NCI-H2196 (cell line): ENCODE measurements around the gene SLIT3.
"Not testable (repeated sequence)": the region's sequence is repeated elsewhere in the genome, so short reads cannot be mapped to it uniquely, and the experiment has no call there.

Source experiments
- DNase-seq: peaks from one replicate; lab custom pipeline; 2025; ENCODE audit not compliant: unreplicated experiment; lab: John Stamatoyannopoulos, UW

SLIT3 gene

DNA sequence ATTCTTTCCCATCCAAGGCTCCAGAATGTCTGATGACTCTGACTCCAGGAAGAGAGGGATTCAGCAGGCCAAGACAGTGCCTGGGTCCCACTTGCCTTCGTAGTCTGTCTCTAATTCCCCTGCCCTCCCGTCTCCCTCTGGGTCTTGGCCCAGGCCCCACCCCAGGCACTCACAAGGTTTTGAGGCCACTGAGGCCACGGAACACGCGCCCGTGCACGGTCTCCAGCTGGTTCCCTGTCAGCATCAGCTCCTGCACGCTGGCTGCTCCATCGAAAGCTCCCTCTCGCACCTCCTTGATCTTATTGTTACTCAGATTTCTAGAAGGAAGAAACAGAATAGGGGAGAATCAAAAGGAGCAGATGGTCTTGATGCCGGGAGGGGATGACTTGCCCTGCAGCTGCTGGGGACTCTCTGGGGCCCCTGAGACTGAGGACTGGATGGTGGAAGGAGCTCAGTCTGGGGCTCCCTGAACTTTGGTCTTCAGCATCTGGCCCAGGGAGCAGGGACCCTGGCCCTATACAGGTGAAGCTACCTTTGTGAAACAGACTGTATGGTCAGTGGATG lies 547.2 kb downstream of the SLIT3 start:
- DNase-seq: no peak

DNA sequence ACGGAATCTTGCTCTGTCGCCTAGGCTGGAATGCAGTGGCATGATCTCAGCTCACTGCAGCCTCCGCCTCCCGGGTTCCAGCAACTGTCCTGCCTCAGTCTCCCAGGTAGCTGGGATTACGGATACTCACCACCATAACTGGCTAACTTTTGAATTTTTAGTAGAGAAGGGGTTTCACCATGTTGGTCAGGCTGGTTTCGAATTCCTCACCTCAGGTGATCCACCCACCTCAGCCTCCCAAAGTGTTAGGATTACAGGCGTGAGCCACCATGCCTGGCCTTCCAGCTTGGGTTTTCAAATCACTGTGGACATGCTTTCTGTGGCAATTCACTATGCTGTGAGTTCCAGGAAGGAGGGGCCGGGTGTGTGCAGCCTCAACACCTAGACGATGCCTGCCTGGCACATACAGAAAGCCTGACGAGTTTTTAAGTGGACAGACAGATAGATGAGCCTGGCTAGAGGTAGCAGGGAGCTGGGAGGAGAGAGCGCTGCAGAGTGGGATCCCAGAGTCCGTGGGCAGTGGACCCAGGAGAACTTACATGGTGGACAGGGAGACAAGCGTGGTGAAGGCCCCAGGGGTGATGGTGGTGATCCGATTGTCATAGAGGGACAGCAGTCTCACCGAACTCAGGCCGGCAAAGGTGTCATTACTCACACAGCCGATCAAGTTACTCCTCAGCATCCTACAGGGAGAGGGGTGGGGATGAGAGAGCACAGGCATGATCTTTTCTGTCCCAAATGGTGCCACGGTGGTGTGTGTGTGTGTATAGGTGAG lies 548.3 kb downstream of the SLIT3 start:
- DNase-seq: no peak

DNA sequence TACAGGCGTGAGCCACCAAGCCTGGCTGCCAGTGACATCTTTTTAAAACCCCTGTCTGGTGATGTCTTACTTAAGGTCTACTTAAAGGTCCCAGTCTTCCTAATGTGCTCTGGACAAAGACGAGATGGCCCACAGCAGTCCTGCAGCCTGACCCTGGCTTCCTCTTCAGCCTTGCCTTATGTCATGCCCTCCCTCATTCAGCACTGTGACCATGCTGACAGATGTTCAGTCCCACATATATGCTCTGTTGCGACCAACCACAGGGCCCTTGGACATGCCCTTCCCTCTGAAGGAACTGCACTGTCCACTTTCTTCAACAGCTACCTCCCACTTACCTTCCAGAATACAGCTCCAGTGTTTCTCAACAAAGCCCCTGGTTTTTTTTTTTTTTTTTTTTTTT lies 548.9 kb downstream of the SLIT3 start:
- no peak for DNase-seq

DNA sequence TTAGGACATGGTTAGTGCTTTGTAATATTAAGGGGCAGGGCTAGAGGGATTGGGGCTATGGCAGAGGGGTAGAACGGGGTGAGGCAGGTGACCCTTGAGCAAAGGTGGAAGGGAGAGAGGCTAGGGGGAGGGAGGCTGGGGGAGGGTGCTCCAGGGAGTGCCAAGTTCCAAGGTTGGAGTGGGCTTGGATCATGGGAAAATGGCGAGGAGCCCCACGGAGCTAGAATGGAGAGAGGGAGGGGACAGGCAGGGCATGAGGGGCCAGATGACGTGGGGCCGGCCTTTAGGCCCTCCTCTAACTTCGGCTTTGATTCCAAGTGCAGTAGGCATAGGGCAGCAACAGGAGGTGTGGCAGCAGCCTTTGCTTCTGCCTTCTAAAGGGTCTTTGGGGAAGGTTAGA lies 550.0 kb downstream of the SLIT3 start:
- DNase-seq: no peak

DNA sequence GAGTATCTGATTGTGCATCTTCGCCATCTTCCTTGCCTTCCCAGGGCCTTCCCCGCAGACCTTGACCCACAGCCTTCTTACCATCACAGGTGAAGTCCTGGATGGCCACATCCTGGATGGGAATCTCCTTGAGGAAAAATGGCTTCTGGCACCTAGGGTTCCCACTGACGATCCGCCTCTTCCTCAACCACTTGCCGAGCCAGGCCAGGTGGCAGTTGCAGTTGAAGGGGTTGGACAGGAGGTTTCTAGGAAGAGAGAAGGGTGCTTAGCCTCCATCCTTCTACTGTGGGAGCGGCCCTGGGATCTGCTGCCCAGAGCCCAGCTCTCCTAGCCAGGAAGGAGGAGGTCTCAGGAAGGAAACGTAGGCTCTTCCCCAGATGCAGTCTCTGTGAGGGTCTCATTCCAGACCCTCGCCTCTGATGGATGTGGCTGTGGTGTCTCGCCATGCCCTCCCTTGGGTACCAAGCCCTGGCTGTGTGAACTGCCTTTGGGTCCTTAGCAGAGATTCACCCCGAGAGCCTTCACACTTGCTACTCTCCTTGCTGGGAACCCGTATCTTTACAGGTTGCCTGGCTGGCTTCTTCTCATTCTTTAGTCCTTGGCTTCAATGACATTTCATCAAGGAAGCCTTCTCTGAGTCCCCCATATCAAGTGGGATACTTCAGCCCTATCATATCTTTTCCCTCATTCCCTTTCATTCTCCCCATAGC lies 551.4 kb downstream of the SLIT3 start:
- no peak for DNase-seq

DNA sequence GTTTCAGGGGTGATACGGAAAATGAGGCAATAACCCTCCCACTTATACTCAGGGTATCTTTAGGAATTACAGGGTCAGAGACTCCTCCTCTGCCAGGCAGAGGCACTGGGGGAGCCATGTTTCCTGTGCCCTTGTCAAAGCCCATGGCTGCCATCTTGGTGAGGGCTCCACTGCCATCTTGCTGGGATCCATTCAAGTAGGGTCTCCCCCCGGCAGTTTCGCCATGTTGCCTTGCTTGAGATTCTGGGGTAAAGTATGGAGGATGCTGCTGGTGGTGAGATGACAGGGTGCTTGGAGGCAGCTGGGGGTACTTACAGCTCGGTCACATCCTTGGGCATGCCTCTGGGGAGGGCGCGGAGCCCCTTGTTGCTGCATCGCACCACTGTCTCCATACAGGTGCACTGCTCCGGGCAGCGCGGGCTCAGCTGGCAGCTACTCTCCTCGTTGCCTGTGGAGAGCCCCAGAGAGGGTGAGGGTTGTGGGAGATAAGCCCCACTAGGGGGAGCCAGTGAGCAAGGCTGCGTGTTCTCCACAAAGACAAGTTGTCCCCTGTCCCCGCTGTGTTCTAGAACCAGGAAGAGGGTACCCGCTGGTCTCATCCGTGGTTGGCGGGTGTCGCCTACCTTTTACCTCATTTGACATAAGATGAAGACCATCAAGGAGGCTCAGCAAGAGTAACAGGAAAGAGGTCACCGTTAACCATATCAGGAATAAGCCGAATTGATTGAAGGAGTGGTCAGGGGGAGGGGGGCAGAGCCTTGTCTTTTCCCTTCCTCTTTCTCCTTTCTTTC lies 552.8 kb downstream of the SLIT3 start:
- DNase-seq: no peak

DNA sequence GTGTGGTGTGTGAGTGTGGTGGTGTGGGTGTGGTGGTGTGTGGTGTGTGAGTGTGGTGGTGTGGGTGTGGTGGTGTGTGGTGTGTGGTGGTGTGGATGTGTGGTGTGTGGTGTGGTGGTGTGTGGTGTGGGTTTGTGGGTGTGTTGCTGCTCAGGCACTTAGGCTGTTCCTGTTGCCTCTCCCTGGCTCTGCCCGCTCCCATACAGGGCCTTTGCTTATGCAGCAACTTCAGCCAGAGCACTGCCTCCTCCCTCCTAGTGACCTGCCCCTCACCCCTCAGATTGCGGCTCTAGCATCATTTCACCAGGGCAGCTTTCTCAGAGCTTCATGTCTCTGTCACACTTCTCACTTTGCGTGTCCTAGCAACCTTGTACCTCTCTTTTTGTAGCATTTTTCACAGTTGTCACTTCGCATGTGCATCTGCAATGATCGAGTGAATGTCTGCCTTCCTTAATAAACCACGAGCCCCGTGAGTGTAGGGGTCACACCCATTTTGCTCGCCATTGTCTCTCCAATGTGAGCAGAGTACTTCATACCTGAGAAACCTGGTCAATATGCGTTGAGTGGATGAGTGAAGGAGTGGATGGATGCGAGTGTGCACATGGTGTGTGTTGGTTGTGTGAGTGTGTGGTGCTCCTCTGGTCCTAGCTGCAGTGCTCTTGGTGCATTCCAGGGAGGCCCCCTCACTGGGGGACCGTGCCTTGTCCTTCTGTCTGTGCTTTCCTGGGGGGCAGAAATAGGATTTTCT lies 553.9 kb downstream of the SLIT3 start:
- DNase-seq: no peak

DNA sequence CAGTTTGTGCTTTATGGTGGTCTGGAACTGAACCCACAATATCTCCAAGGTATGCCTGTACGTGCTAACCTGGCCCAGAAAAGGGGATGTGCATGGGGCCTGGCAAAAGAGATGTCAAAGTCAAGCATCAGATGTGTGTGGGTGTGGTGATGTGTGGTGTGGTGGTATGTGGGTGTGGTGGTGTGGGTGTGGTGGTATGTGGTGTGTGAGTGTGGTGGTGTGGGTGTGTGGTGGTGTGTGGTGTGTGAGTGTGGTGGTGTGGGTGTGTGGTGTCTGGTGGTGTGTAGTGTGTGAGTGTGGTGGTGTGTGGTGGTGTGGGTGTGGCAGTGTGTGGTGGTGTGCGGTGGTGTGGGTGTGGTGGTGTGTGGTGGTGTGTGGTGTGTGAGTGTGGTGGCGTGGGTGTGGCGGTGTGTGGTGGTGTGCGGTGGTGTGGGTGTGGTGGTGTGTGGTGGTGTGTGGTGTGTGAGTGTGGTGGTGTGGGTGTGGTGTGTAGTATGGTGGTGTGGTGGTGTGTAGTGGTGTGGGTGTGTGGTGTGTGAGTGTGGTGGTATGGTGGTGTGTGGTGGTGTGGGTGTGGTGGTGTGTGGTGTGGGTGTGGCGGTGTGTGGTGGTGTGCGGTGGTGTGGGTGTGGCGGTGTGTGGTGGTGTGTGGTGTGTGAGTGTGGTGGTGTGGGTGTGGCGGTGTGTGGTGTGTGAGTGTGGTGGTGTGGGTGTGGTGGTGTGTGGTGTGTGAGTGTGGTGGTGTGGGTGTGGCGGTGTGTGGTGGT lies 554.6 kb downstream of the SLIT3 start:
- DNase-seq: not testable (repeated sequence)

DNA sequence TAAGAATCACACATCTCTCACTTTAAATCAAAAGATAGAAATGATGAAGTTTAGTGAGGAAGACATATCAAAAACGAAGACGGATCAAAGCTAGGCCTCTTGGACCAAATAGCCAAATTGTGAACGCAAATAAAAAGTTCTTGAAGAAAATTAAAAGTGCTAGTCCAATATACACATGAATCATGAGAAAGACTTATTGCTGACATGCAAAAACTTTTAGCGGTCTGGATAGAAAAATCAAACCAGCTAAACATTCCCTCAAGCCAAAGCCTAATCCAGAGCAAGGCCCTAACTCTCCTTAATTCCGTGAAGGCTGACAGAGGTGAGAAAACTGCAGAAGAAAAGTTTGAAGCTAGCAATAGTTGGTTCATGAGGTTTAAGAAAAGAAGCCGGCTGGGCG lies 557.3 kb downstream of the SLIT3 start:
- no peak for DNase-seq

DNA sequence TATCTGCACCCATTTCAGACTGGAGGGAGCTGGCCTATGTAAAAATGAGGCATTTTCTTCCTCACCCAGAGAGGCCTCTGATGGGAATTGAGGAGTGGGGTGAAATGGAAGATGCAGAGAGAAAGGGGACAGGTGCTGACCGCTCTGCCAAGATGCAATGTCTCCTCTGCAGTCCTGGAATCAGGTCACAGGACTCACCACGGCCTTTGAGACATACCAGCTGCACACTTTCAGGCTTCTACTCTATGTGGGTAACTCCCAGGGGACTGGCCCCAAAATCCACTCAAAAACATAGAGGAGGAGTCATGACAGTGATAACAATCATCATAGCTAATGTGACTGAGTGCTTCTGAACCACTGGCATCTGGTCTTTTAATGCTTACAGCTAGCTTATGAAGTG lies 558.6 kb downstream of the SLIT3 start:
- not testable (repeated sequence) for DNase-seq

DNA sequence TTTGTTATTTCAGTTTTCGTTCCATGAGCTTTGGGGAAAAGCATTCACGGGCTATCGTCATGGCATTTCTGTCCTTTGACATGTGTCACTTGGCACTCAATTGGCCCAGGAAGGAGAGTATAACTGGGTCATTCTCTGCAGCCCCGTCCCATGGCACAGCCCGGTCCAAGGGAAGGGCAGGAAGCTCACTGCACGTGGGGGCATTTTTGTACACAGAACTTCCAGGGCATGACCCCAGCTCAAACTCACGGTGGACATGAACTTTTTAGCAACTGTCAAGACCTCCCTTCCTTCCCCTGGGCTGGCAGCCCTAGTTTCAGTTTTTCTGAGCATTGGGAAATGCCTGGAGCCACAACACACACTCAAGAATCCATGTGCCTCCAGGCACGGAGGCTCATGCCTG lies 560.1 kb downstream of the SLIT3 start:
- no peak for DNase-seq

DNA sequence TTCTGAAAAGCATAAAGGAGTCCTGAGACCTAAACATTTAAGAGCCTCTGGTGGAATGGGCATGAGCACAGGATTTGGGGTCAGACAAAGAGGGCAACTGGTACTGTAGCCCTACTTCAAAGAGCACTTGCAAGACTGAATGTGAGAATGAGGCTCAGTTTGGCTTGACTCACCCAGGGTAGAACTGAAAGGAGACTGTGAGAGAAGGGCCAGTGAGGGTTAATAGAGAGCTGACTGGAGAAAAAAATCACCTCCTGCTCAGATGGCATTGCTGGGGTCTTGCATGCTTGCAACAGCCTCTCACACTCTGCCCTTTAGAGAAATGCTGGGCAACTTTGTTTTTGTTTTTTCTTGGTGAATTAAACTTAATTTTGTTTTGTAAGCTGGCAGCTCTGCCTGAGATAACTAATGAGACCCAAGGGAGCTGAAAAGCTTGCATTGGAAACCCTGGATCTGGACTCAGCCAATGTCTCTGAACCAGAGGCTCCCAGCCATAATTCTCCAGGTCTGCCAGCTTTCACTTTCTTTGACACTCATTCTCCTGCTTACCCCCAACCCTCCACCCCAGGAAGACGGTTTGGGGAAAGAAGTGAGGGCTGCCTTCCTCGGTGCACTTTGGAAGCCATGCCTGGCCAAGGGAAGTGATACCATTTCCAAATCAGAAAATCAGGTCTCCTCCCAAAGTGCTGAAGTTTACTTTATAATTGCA lies 560.7 kb downstream of the SLIT3 start:
- DNase-seq: no peak

DNA sequence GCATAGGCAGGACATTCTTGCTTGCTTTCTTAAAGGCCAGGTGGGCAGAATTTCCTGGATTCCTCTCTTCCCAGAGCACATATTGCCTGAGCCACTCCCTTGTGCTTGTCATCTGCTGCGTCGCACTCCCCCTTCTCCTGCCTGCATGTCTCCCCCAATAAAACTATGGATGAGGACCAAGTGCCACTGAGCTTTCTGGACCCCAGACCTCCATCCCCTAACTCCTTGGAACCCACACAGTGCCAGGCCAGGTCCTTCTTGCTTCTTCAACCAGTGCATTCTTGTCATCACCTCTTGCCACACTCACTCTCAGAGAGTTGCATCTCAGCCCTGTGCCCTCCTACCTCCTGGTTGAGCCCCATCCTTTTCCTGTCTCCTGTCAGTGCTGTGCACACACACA lies 563.9 kb downstream of the SLIT3 start:
- DNase-seq: no peak

DNA sequence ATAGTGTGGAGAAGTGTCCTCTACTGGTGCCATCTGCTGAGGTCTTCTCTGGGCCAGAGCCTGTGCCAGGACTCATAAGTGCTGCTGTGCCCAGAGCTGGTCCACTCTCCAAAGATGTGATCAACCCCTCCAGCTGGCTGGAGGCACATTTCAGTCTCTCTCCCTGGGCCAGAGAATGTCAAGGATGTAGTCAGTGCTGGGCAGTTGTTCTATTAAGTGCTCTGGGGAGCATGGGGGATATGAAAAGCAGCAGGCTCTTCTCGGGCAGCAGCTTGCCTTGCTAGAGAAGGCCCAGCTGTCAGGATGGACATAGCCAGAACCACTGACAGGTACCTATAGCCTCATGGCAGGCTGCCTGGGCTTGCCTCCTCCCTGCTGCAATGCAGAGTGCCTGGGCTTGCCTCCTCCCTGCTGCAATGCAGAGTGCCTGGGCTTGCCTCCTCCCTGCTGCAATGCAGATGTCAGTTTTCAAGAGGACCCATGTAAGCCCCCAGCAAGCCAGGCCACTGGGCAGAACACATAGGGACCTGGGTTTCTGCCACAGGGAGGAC lies 564.6 kb downstream of the SLIT3 start:
- DNase-seq: no peak

DNA sequence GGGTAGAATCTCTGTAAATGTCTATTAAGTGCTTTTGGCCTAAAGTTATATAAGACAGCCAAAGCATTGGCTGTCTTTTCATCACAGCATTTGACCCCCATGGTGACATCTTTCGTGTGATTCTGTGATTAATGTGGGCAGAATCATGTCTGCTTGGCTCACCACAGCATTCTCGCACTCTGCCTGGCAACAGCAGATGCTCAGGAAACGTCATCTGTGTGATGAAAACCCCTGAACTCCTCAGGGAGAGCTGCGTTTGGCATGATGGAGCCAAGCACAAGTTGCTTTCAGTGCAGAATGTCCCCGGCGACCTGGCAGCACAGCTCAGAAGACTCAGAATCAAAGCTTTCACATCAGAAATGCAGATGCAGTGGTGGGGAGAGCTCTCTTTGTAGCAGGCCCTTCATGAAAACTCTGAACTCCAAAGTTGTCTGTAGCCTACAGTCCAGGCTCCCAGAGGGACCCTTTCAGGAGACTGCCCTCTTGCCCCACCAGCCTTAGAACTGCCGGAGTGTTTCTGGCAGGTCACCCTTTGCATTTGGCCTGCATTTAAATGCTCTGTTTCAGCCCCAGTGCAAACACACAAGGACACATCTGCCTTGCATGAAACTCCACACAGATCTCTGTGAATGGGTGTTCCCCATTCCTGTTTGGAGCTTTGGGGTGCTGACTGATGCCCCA lies 566.2 kb downstream of the SLIT3 start:
- no peak for DNase-seq

DNA sequence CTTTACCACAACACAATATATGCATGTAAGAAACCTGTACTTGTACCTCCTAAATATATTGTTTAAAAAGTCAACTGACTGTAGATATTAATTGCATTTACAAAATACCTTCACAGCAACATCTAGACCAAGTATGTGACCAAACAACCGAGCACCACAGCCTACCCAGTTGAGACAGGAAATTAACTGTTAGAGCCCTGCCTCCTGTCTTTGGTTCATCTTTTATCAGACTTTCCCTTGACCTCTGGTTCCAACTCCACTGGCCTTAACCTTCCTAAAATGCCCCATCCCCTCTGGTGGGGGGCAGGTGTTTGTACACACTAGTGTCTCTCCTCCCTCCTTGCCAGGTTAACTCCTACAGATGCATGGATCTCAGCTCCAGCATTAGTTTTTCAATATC lies 566.8 kb downstream of the SLIT3 start:
- DNase-seq: no peak

DNA sequence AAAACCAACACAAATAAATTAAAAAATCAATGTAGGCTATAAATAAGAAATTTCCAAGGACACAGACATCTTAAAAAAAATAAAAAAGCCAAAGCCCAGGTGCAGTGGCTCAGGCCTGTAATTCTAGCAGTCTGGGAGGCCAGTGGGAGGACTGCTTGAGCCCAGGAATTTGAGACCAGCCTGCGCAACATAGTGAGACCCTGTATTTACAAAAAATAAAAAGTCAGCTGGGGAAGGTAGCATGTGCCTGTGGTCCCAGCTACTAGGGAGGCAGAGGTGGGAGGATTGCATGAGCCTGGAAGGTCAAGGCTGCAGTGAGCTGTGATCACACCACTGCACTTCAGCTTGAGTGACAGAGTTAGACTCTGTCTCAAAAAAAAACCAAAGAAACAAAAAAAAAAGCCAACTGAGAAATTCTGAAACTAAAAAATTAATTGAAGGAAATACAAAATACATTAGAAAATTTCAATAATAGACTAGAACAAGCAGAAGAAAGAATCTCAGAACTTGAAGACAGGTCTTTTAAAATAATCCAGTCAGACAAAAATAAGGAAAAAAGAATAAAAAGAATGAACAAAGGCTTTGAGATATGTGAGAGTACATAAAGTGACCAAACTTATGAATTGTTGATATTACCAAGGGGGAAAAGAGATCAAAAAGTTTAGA lies 572.3 kb downstream of the SLIT3 start:
- DNase-seq: no peak

DNA sequence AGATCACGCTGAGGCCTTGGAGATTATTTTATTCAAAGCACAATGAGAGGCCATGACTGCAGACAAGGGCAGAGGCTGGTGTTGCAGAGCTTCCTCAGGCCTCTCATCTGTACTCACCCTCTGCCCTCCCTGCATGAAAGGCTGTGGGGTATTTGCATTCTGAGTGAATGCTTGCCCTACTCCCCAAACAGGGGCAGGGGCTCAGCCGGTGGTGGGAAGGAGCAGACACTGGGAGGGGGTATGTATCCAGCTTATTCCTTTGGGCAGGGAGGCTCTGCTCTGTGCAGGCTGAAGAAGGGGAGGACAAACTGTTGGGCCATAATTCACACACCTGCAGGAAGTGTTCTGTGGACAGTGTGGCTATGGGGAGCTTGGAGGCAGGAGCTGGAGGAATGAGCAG lies 573.4 kb downstream of the SLIT3 start:
- no peak for DNase-seq
